Sigmoid colon (tissue), 7 donors: ENCODE results near the gene TEX261. TPM values are rescaled to one million over a fixed set of nuclear protein-coding genes. Genes with fewer than 3 reads are reported as not detected.

Experiments used
- DNase-seq: peaks from one replicate; pipeline ENCODE4 v3.0.0-alpha.2; 2019
- H3K27ac ChIP-seq, 4 donors: fragments of 200-600 bp; sonication (generic); one replicate each; pipeline ENCODE4 v1.5.1; 2016 to 2019; ENCODE audit warnings: mild to moderate bottlenecking in 1 of 4
- H3K27me3 ChIP-seq, 3 donors: fragments of 200-600 bp; sonication (generic); one replicate each; pipeline ENCODE4 v1.5.1; 2019; ENCODE audit warnings: mild to moderate bottlenecking in 1 of 3
- H3K36me3 ChIP-seq, 4 donors: fragments of 200-600 bp; sonication (generic); one replicate each; pipeline ENCODE4 v1.5.1; 2016 to 2019
- H3K4me1 ChIP-seq, 4 donors: fragments of 200-600 bp; sonication (generic); one replicate each; pipeline ENCODE4 v1.5.1; 2017 to 2019
- H3K4me3 ChIP-seq, 4 donors: fragments of 200-600 bp; sonication (generic); one replicate each; pipeline ENCODE4 v1.5.1; 2017 to 2019; ENCODE audit warnings: mild to moderate bottlenecking in 2 of 4, moderate library complexity in 1 of 4
- H3K9me3 ChIP-seq, 4 donors: fragments of 200-600 bp in 3 of 4; sonication (generic) in 3 of 4; one replicate each; pipeline versions ENCODE4 v1.5.1 to v1.6.1; 2013 to 2019
- EP300 ChIP-seq, 4 donors: sonication (generic); formaldehyde crosslinking; IDR thresholded peaks; one replicate each; pipeline ENCODE4 v1.6.1; 2017; ENCODE audit warnings: antibody characterized with exemption in 4 of 4
- POLR2A ChIP-seq, 2 donors: fragments of 450-650 bp; IDR thresholded peaks; one replicate each; pipeline ENCODE4 v1.6.1; 2016; ENCODE audit warnings: antibody characterized with exemption in 2 of 2, mild to moderate bottlenecking in 2 of 2, moderate library complexity in 2 of 2
- POLR2AphosphoS5 ChIP-seq, 4 donors: sonication (generic); formaldehyde crosslinking; IDR thresholded peaks; one replicate each; pipeline ENCODE4 v1.6.1; 2017; ENCODE audit warnings: antibody characterized with exemption in 4 of 4
- WGBS, 2 donors: extraction: QIAGEN DNeasy Blood & Tissue Kit; methylation state at CpG; one replicate each; pipeline ENCODE4 v1.1.7; 2013; 5-methylcytosine and 5-hydroxymethylcytosine counted together
- intact Hi-C: fragments of 100-400 bp; cut with DNase I; formaldehyde crosslinking; loops from one replicate; pipeline ENCODE4 v1.15.1; 2023
- polyA plus RNA-seq, 3 donors: library from polyadenylated mRNA; stranded (reverse); fragments of 200-250 nt; gene quantifications; one replicate each; pipeline ENCODE4 v1.2.3, GENCODE V29; 2013
- total RNA-seq, 4 donors: library from RNA; depleted of rRNA; stranded (reverse); fragments of >200 nt; gene quantifications; one replicate each; pipeline ENCODE4 v1.1.0, GENCODE V29; 2016
- TF ChIP-seq, protein P1 (sequence below), 4 experiments: fragments of 450-650 bp in 3 of 4; fragments of 200-600 bp in 1 of 4; IDR thresholded peaks; one replicate each; pipeline ENCODE4 v1.5.1; 2016 to 2019; ENCODE audit warnings: antibody characterized with exemption in 4 of 4, mild to moderate bottlenecking in 3 of 4, moderate library complexity in 2 of 4
- donor health status: healthy with polysubstance abuse.
- donor health status: Bipolar disorder and iron deficiency.
- donor health status: healthy.

TEX261 gene
- total and polyA plus RNA-seq, 7 donors: 12.0 to 47.6 (median 21.3) TPM

GRCh38 chr2:70959271-70959761 lies 35.4 kb downstream of the TEX261 start:
- H3K4me3 ChIP-seq: no peak overlapping the region
- H3K27ac ChIP-seq: no peak overlapping the region
- no peaks in the 10 kb centered on the region for H3K4me1 ChIP-seq
- intact Hi-C loops: no loop called here
- H3K27me3 ChIP-seq: peaks cover 0 to 61% (median 22%) of the 10 kb centered on the region in 3 donors
- no peaks in the 10 kb centered on the region for H3K9me3 ChIP-seq
- no peak for DNase-seq
- TF ChIP-seq, protein P1, sequence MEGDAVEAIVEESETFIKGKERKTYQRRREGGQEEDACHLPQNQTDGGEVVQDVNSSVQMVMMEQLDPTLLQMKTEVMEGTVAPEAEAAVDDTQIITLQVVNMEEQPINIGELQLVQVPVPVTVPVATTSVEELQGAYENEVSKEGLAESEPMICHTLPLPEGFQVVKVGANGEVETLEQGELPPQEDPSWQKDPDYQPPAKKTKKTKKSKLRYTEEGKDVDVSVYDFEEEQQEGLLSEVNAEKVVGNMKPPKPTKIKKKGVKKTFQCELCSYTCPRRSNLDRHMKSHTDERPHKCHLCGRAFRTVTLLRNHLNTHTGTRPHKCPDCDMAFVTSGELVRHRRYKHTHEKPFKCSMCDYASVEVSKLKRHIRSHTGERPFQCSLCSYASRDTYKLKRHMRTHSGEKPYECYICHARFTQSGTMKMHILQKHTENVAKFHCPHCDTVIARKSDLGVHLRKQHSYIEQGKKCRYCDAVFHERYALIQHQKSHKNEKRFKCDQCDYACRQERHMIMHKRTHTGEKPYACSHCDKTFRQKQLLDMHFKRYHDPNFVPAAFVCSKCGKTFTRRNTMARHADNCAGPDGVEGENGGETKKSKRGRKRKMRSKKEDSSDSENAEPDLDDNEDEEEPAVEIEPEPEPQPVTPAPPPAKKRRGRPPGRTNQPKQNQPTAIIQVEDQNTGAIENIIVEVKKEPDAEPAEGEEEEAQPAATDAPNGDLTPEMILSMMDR (IDR thresholded peaks at IDR 0.05): no peak
- TF ChIP-seq EP300 (IDR thresholded peaks at IDR 0.05): no peak
- no peak for TF ChIP-seq POLR2AphosphoS5 (IDR thresholded peaks at IDR 0.05)
- TF ChIP-seq POLR2A (IDR thresholded peaks at IDR 0.05): no peak
- H3K36me3 ChIP-seq: no peaks in the 10 kb centered on the region
- WGBS, 2 donors: 91 to 94% methylated on average over 9 of the region's 9 CpGs

DNA sequence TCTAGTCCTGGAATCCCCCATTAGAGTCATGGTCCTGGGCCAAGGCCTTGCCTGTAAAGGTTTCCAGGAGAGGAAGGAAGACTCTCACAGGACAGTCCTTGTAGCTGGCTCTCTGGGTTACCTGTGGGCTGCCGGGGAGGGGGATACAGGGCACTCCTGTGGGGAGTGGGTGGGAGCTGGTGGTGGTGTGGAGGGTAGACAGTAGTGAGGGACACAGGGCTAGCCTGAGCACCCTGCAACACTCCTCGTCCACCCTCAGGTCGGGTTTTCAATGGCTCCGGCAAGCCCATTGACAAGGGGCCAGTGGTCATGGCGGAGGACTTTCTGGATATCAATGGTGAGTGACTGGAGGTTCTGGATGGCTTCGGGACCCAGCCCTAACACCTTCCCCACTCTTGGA lies 35.9 kb downstream of the TEX261 start:
- peaks cover 0 to 57% (median 19%) of the 10 kb centered on the region in 3 donors for H3K27me3 ChIP-seq
- 94 to 98% methylated on average over 6 of the region's 6 CpGs for WGBS, 2 donors

GRCh38 chr2:70957798-70958197 lies 36.9 kb downstream of the TEX261 start:
- 23 to 70% methylated on average over 6 of the region's 6 CpGs for WGBS, 2 donors
- TF ChIP-seq EP300 (IDR thresholded peaks at IDR 0.05): no peak
- no peak for TF ChIP-seq POLR2AphosphoS5 (IDR thresholded peaks at IDR 0.05)
- TF ChIP-seq POLR2A (IDR thresholded peaks at IDR 0.05): no peak
- TF ChIP-seq, protein P1 (IDR thresholded peaks at IDR 0.05): no peak
- DNase-seq: no peak
- Histone ChIP-seq H3K4me1 (no peaks in the 10 kb centered on the region), H3K4me3 (no peak overlapping the region), H3K36me3 (no peaks in the 10 kb centered on the region), H3K27ac (no peak overlapping the region), H3K9me3 (no peaks in the 10 kb centered on the region), H3K27me3 (peaks cover 0 to 51% (median 12%) of the 10 kb centered on the region in 3 donors)
- intact Hi-C loops: no loop called here

More for the DNA sequence above, 35.9 kb downstream of the TEX261 start:
- intact Hi-C loops: no loop called here
- Histone ChIP-seq H3K4me3 (no peak overlapping the region), H3K27ac (no peak overlapping the region), H3K9me3 (no peaks in the 10 kb centered on the region), H3K4me1 (no peaks in the 10 kb centered on the region), H3K36me3 (no peaks in the 10 kb centered on the region)
- TF ChIP-seq POLR2A (IDR thresholded peaks at IDR 0.05) (no peak), POLR2AphosphoS5 (IDR thresholded peaks at IDR 0.05) (no peak), EP300 (IDR thresholded peaks at IDR 0.05) (no peak)
- TF ChIP-seq, protein P1 (IDR thresholded peaks at IDR 0.05): no peak
- DNase-seq: no peak

- Histone ChIP-seq H3K9me3 (no peaks in the 10 kb centered on the region), H3K27ac (no peak overlapping the region), H3K4me3 (no peak overlapping the region), H3K36me3 (no peaks in the 10 kb centered on the region), H3K4me1 (no peaks in the 10 kb centered on the region), H3K27me3 (peaks cover 0 to 40% (median 10%) of the 10 kb centered on the region in 3 donors)
- TF ChIP-seq, protein P1 (IDR thresholded peaks at IDR 0.05): no peak
- no peak for TF ChIP-seq POLR2A (IDR thresholded peaks at IDR 0.05)
- DNase-seq: no peak
- WGBS, 2 donors: 91 to 92% methylated on average over 2 of the region's 2 CpGs
- intact Hi-C loops: no loop called here
Measured at GRCh38 chr2:70956141-70956540, 38.5 kb downstream of the TEX261 start.

DNA sequence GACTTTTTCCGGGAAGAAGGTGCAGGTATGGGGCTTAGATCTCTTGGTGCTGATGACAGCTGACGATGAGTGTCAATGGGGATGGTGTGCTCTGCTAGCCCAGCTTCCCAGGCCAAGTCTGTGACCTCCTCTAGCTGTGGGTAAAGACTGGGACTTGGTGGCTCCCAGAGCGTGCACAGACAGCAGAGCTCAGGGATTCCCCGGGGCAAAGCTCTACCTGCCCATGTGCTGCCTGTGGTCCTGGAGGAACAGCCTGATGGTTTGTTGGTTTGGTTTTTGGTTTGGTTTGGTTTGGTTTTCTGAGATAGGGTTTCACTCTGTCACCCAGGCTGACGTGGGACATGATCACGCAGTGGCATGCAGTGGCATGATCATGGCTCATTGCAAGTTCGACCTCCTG lies 39.8 kb downstream of the TEX261 start:
- H3K9me3 ChIP-seq: no peaks in the 10 kb centered on the region
- no peak for DNase-seq
- intact Hi-C loops: no loop called here
- 83 to 85% methylated on average over 7 of the region's 7 CpGs for WGBS, 2 donors
- no peak for TF ChIP-seq POLR2A (IDR thresholded peaks at IDR 0.05)
- TF ChIP-seq POLR2AphosphoS5 (IDR thresholded peaks at IDR 0.05): no peak
- no peak for TF ChIP-seq EP300 (IDR thresholded peaks at IDR 0.05)
- TF ChIP-seq, protein P1 (IDR thresholded peaks at IDR 0.05): no peak
- no peaks in the 10 kb centered on the region for H3K36me3 ChIP-seq
- H3K4me3 ChIP-seq: no peak overlapping the region
- no peaks in the 10 kb centered on the region for H3K4me1 ChIP-seq
- no peak overlapping the region for H3K27ac ChIP-seq
- H3K27me3 ChIP-seq: peaks cover 0 to 28% (median 10%) of the 10 kb centered on the region in 3 donors
